BE2C (cell line): ENCODE results near the gene NOD2. TPM values are rescaled to one million over a fixed set of nuclear protein-coding genes. Genes with fewer than 3 reads are reported as not detected.

Source experiments
- DNase-seq: peaks from one replicate; pipeline ENCODE4 v3.0.0-alpha.2; 2020
- H3K27me3 ChIP-seq: fragments of 250-450 bp; sonication (Bioruptor Pico); 2 replicates; pipeline ENCODE4 v1.5.1; 2020; ENCODE audit warnings: mild to moderate bottlenecking
- H3K36me3 ChIP-seq: fragments of 250-450 bp; sonication (Bioruptor Pico); 2 replicates; pipeline ENCODE4 v1.5.1; 2020; ENCODE audit warnings: mild to moderate bottlenecking
- H3K4me1 ChIP-seq: fragments of 250-450 bp; sonication (Bioruptor Pico); 2 replicates; pipeline ENCODE4 v1.5.1; 2020
- H3K4me3 ChIP-seq: 2 replicates; pipeline ENCODE4 v1.5.1; 2011; ENCODE audit warnings: low read depth, low read length
- H3K9me3 ChIP-seq: fragments of 250-450 bp; sonication (Bioruptor Pico); 2 replicates; pipeline ENCODE4 v1.5.1; 2020
- polyA plus RNA-seq: library from polyadenylated mRNA; unstranded; fragments of >200 nt; gene quantifications from one replicate; pipeline ENCODE4 v1.2.1, GENCODE V29; 2012; ENCODE audit warnings: low read depth, missing spikeins; ENCODE audit not compliant: insufficient read length, insufficient read depth
- TF ChIP-seq, protein P1 (sequence below): IDR thresholded peaks from 2 replicates; pipeline ENCODE4 v1.5.1; 2012; ENCODE audit warnings: mild to moderate bottlenecking, low read depth, low read length

Gene NOD2
- polyA plus RNA-seq, result not detected

DNA sequence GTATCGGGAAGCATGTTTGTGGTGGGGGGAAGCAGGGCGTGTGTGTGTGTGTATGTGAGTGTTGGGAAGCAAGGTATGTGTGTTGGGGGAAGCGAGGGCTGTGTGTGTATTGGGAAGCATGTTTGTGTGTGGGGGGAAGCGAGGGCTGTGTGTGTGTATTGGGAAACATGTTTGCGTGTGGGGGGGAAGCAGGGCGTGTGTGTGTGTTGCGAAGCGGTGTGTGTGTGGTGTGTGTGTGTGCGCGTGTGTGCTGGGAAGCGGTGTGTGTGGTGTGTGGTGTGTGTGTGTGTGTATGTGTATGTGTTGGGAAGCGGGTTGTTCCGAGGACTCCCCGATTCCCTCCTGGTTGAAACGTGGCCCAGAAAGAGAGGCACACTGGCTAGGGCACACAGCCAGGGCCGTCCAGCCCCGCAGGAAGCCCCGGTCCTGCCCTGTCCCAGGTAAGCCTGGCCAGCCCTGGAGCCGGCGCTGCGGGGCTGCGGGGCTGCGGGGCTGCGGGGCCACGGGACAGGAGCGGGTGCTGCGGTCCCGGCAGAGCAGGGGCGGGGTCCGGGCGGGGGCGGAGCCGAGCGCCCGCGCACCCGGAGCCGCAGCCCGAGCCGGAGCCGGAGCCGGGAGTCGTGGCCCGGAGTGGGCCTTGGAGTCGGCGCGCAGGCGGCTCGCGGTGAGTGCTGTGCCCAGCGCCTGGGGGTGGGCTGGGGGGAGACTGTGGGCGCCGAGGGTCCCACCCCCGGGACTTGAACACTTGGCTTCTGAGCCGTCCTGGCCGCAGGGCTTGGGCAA is at the start of gene NOD2:
Gene NOD2, plus strand, starts transcription at position 608 of the 783 bp plus-strand sequence. CDS start 5,890 bp downstream, outside the sequence.
- Histone ChIP-seq H3K36me3 (no peaks in the 10 kb centered on the region), H3K4me3 (peak within 1 kb of the TSS; percentile 14; the same call in 1 of the 2 replicates), H3K9me3 (no peaks in the 10 kb centered on the region), H3K27me3 (no peaks in the 10 kb centered on the region), H3K4me1 (no peaks in the 10 kb centered on the region)
- DNase-seq, result no peak
- TF ChIP-seq, protein P1, sequence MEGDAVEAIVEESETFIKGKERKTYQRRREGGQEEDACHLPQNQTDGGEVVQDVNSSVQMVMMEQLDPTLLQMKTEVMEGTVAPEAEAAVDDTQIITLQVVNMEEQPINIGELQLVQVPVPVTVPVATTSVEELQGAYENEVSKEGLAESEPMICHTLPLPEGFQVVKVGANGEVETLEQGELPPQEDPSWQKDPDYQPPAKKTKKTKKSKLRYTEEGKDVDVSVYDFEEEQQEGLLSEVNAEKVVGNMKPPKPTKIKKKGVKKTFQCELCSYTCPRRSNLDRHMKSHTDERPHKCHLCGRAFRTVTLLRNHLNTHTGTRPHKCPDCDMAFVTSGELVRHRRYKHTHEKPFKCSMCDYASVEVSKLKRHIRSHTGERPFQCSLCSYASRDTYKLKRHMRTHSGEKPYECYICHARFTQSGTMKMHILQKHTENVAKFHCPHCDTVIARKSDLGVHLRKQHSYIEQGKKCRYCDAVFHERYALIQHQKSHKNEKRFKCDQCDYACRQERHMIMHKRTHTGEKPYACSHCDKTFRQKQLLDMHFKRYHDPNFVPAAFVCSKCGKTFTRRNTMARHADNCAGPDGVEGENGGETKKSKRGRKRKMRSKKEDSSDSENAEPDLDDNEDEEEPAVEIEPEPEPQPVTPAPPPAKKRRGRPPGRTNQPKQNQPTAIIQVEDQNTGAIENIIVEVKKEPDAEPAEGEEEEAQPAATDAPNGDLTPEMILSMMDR, result no peak

DNA sequence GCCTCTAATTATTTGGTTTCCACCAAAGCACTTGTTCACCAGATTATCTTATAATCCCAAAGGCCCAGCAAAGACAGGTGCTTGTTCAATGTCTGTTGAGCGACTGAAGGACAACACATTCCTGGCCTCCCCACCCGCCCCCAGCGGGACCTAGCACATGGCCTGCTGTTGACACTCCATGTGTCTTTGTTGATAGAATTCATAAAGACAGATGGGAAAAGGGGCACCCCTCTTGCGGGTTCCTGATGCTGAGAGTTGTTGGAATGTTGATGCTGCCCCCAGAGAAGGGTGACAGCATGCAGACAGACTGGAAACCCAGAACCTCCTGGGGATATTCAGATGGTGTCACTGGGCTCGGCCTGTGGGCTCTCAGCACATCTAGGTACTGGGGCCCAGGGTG is 49.2 kb upstream of the NOD2 start:
- H3K27me3 ChIP-seq, result no peaks in the 10 kb centered on the region
- TF ChIP-seq, protein P1, result no peak
- no peaks in the 10 kb centered on the region for H3K9me3 ChIP-seq
- H3K4me3 ChIP-seq, result no peak overlapping the region
- H3K36me3 ChIP-seq, result no peaks in the 10 kb centered on the region
- DNase-seq, result no peak
- H3K4me1 ChIP-seq, result no peaks in the 10 kb centered on the region

DNA sequence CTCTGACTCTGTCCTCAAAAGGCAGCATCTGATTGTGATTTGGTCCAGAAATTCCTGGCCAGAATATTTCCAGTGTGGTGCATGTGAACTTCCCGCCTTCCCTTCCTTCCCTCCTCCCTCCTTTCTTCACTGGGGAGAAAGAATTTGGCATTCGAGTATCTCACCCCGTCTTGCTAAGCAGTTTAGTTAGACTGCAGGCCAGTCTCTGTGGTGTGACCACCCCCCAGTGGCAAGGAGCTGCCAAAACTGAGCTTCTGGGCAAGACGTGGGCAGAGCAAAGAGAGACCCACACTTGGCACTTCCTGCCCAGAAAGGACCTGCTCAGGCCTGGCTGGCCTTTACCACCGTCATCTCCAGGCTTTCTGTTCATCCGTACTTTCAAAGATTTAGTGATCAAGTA is 48.7 kb upstream of the NOD2 start:
- Histone ChIP-seq H3K4me1 (no peaks in the 10 kb centered on the region), H3K4me3 (no peak overlapping the region), H3K36me3 (no peaks in the 10 kb centered on the region), H3K9me3 (no peaks in the 10 kb centered on the region), H3K27me3 (no peaks in the 10 kb centered on the region)
- DNase-seq, result no peak
- TF ChIP-seq, protein P1, result peak; percentile 33

DNA sequence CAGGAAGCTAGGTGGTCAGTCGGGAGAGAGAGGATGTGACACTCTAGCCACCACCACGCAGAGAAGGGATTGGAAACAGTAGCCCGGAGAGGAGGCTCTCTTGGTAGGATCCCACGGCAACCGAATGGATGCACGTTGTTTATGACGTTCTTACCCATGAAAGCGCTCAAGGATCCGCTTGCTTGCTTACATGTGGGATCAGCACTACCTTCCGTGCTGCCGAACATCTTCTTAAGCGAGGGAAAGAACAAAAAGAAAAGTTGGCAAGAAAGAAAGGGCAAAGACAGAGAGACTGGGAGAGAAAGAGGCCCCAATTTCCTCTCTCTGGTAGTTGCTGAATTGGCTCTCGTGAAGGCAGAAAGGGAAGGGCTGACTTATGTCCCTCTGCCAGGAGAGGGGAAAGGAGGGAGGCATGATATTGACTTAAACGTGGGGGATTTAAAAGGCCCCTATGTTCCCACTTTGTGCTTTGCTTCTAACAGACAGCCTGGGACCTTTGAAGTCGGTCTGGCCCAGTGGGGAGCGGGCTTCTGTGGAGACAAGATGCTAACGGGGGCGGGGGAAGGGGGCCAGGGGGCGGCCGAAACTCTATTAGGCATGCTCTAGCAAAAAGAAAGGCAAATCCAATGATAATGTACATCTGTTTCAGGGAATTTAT is 47.7 kb upstream of the NOD2 start:
- Histone ChIP-seq H3K9me3 (no peaks in the 10 kb centered on the region), H3K27me3 (no peaks in the 10 kb centered on the region), H3K4me1 (no peaks in the 10 kb centered on the region), H3K36me3 (no peaks in the 10 kb centered on the region), H3K4me3 (no peak overlapping the region)
- no peak for DNase-seq
- TF ChIP-seq, protein P1, result no peak

DNA sequence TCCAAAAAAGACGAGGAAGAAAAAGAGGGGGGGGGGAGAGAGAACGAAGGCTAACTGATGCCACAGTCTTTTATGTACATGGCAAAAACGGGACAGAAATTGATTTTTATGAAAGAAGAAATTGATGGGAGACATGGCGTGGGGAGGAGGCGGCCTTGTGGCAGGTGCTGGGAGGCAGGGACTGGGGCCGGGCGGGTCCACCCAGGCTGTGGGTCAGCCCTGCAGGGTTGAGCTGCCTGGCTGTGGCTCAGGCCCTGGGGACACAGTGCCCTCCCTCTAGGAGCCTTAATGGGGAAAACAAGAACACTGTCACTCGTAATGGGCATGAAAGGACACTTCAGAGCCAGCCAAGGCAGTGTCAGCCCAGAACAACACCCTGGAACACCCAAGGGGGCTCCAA is 47.1 kb upstream of the NOD2 start:
- no peak for DNase-seq
- Histone ChIP-seq H3K27me3 (no peaks in the 10 kb centered on the region), H3K36me3 (no peaks in the 10 kb centered on the region), H3K4me1 (no peaks in the 10 kb centered on the region), H3K4me3 (no peak overlapping the region), H3K9me3 (no peaks in the 10 kb centered on the region)
- TF ChIP-seq, protein P1, result no peak
